A549 (cell line): ENCODE measurements around the gene MYO10. TPM values are rescaled to one million over a fixed set of nuclear protein-coding genes. Genes with fewer than 3 reads are reported as not detected.

Source experiments
- ATAC-seq, 2 experiments: fragments of 200-7000 bp in 1 of 2; fragments of >200 bp in 1 of 2; cut with Nextera tagmentation in 1 of 2; cut with Tn5 transposase in 1 of 2; 3 replicates each; pipeline versions ENCODE4 v1.8.0 to v1.9.1; 2018 to 2020; ENCODE audit warnings: mild to moderate bottlenecking in 1 of 2, moderate library complexity in 1 of 2
- CTCF ChIA-PET: fragments of 300-600 bp; sonication (Branson Sonifier 250); formaldehyde crosslinking; extraction: SDS; loops from one replicate; lab custom pipeline; 2021; ENCODE audit warnings: antibody characterized with exemption, inconsistent platforms; lab: Yijun Ruan, JAX
- POLR2A ChIA-PET: fragments of 350-600 bp; formaldehyde crosslinking; extraction: SDS; loops from one replicate; lab custom pipeline; 2021; ENCODE audit warnings: antibody characterized with exemption, inconsistent platforms; lab: Yijun Ruan, JAX
- DNase-seq, 2 experiments: peaks; one replicate each; pipeline versions ENCODE4 v3.0.0 to v3.0.0-alpha.2; 2011 to 2016; ENCODE audit warnings: low read depth in 1 of 2, low spot score in 1 of 2
- FAIRE-seq: peaks from 2 replicates; lab custom pipeline; 2011; peaks lifted over from hg19 to GRCh38; lab: Jason Lieb, UNC
- H3K27ac ChIP-seq, 2 experiments: fragments of >200 bp; sonication (Bioruptor Twin); formaldehyde crosslinking; 3 replicates each; pipeline ENCODE4 v1.5.1; 2016 to 2017
- H3K4me1 ChIP-seq: fragments of >200 bp; sonication (Bioruptor Twin); formaldehyde crosslinking; 3 replicates; pipeline ENCODE4 v1.6.1; 2016
- H3K4me2 ChIP-seq: fragments of >200 bp; sonication (Bioruptor Twin); formaldehyde crosslinking; 3 replicates; pipeline ENCODE4 v1.6.1; 2016
- H3K4me3 ChIP-seq: fragments of >200 bp; sonication (Bioruptor Twin); formaldehyde crosslinking; 3 replicates; pipeline ENCODE4 v1.5.1; 2016
- H3K9me3 ChIP-seq: fragments of >200 bp; sonication (Bioruptor Twin); formaldehyde crosslinking; 3 replicates; pipeline ENCODE4 v1.6.1; 2016
- BHLHE40 ChIP-seq: IDR thresholded peaks from 2 replicates; pipeline ENCODE4 v1.6.1; 2012; ENCODE audit warnings: low read depth, low read length, inconsistent platforms
- CHD2 ChIP-seq: fragments of 150-350 bp; IDR thresholded peaks from 2 replicates; pipeline ENCODE4 v1.6.1; 2014; ENCODE audit warnings: low read length; ENCODE audit not compliant: partially characterized antibody
- CTCF ChIP-seq: fragments of >200 bp; sonication (Bioruptor Twin); formaldehyde crosslinking; IDR thresholded peaks from 3 replicates; pipeline ENCODE4 v1.5.1; 2016
- EHMT2 ChIP-seq: fragments of 200-600 bp; sonication (generic); IDR thresholded peaks from 2 replicates; pipeline ENCODE4 v1.6.1; 2016; ENCODE audit warnings: antibody characterized with exemption, low read depth, mild to moderate bottlenecking, moderate library complexity
- ELK1 ChIP-seq: fragments of 150-350 bp; IDR thresholded peaks from 2 replicates; pipeline ENCODE4 v1.6.1; 2014; ENCODE audit warnings: low read depth, mild to moderate bottlenecking, low read length
- FOSB ChIP-seq: fragments of 250-450 bp; sonication (Bioruptor Pico); IDR thresholded peaks from 2 replicates; pipeline ENCODE4 v1.5.0; 2020; ENCODE audit warnings: mild to moderate bottlenecking, moderate library complexity
- FOXS1 ChIP-seq: fragments of 250-450 bp; sonication (Bioruptor Pico); IDR thresholded peaks from 2 replicates; pipeline ENCODE4 v1.5.0; 2020; ENCODE audit warnings: mild to moderate bottlenecking, moderate library complexity
- GATA3 ChIP-seq: IDR thresholded peaks from 2 replicates; pipeline ENCODE4 v1.6.1; 2012; ENCODE audit warnings: borderline replicate concordance
- HOXB5 ChIP-seq: fragments of 250-450 bp; sonication (Bioruptor Pico); IDR thresholded peaks from 2 replicates; pipeline ENCODE4 v1.5.0; 2020; ENCODE audit warnings: mild to moderate bottlenecking, moderate library complexity
- NFE2L2 ChIP-seq: fragments of 150-350 bp; conservative IDR thresholded peaks from 2 replicates; pipeline ENCODE4 v1.6.1; 2014; ENCODE audit warnings: low read length
- NPAS2 ChIP-seq: fragments of 250-450 bp; sonication (Bioruptor Pico); IDR thresholded peaks from 2 replicates; pipeline ENCODE4 v1.8.0; 2022; ENCODE audit warnings: mild to moderate bottlenecking, moderate library complexity, borderline replicate concordance
- PHF8 ChIP-seq: fragments of 200-600 bp; sonication (generic); IDR thresholded peaks from 2 replicates; pipeline ENCODE4 v1.6.1; 2016; ENCODE audit warnings: low read depth, mild to moderate bottlenecking, antibody characterized with exemption, moderate library complexity, borderline replicate concordance
- POLR2AphosphoS2 ChIP-seq: conservative IDR thresholded peaks from 2 replicates; pipeline ENCODE4 v1.6.1; 2012; ENCODE audit warnings: low read length, improper control_type of control experiment, inconsistent platforms
- RFX5 ChIP-seq: fragments of 450-650 bp; IDR thresholded peaks from 2 replicates; pipeline ENCODE4 v1.7.1; 2014; ENCODE audit warnings: antibody characterized with exemption, mild to moderate bottlenecking, moderate library complexity
- RNF2 ChIP-seq: fragments of 200-600 bp; sonication (generic); IDR thresholded peaks from 2 replicates; pipeline ENCODE4 v1.6.1; 2016; ENCODE audit warnings: low read depth, mild to moderate bottlenecking, antibody characterized with exemption, moderate library complexity, borderline replicate concordance
- ZC3H11A ChIP-seq: fragments of 450-650 bp; IDR thresholded peaks from 2 replicates; pipeline ENCODE4 v1.6.1; 2014; ENCODE audit warnings: antibody characterized with exemption, mild to moderate bottlenecking
- WGBS: methylation state at CpG from one replicate; pipeline ENCODE4 v1.1.6; 2017; ENCODE audit errors: missing lambda C conversion rate; 5-methylcytosine and 5-hydroxymethylcytosine counted together
- polyA plus RNA-seq, 4 experiments: library from polyadenylated mRNA; depleted of rRNA in 3 of 4; stranded (reverse); fragments of >200 nt; fragmentation: RNase III in 1 of 4; extraction: RNeasy Plus Mini Kit Qiagen cat#74134 plus additional on column Dnase treatment in 1 of 4; gene quantifications; 2 replicates in 3 of 4; 3 replicates in 1 of 4; pipeline ENCODE4 v1.2.3, GENCODE V29; 2011 to 2017
- TF ChIP-seq, protein P1 (sequence below): IDR thresholded peaks from 2 replicates; pipeline ENCODE4 v1.6.1; 2012
- TF ChIP-seq, protein P2 (sequence below): fragments of 250-450 bp; sonication (Bioruptor Pico); IDR thresholded peaks from 2 replicates; pipeline ENCODE4 v1.5.0; 2021; ENCODE audit warnings: mild to moderate bottlenecking, moderate library complexity, borderline replicate concordance
- TF ChIP-seq, protein P3 (sequence below): fragments of 450-650 bp; IDR thresholded peaks from 2 replicates; pipeline ENCODE4 v1.6.1; 2014; ENCODE audit warnings: antibody characterized with exemption

The MYO10 gene
- polyA plus RNA-seq, 2 of the 4 experiments (the other 2 are of a cell fraction): 68.0 to 68.5 TPM

DNA sequence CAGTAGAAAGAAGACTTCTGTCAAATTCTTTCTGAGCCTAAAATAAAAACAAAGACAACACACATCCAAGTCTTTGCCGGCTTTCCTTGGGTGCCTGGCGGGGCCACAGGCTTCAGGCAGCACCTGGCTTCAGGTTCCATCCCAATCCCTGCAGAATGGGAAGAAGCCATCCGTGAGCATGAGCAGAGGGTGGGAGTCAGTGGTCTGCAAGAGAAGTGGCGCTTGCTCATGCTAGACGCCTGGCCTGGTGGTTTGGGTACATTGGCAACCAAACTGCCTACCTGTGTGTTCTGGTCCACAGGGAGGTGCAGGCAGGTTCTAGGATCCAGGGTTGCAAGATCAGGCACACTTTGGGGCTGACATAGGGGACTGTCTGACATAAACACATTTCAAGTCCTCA is 271.7 kb downstream of the MYO10 start:
- Histone ChIP-seq H3K4me2 (no peak overlapping the region), H3K4me1 (no peaks in the 10 kb centered on the region), H3K27ac (no peak overlapping the region), H3K9me3 (no peaks in the 10 kb centered on the region), H3K4me3 (no peak overlapping the region)
- FAIRE-seq (no peak), DNase-seq (no peak), ATAC-seq (no peak)
- ChIA-PET CTCF (interaction anchor here (1.4 kb wide), 1 partner anchor 112 kb away, joined by 3 read pairs; no protein-coding TSS in a partner anchor), POLR2A (no interaction called here)
- TF ChIP-seq CHD2 (no peak), ZC3H11A (no peak)
- TF ChIP-seq, protein P1, sequence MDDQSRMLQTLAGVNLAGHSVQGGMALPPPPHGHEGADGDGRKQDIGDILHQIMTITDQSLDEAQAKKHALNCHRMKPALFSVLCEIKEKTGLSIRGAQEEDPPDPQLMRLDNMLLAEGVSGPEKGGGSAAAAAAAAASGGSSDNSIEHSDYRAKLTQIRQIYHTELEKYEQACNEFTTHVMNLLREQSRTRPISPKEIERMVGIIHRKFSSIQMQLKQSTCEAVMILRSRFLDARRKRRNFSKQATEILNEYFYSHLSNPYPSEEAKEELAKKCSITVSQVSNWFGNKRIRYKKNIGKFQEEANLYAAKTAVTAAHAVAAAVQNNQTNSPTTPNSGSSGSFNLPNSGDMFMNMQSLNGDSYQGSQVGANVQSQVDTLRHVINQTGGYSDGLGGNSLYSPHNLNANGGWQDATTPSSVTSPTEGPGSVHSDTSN: no peak
- 97% methylated on average over 5 of the region's 5 CpGs for WGBS

DNA sequence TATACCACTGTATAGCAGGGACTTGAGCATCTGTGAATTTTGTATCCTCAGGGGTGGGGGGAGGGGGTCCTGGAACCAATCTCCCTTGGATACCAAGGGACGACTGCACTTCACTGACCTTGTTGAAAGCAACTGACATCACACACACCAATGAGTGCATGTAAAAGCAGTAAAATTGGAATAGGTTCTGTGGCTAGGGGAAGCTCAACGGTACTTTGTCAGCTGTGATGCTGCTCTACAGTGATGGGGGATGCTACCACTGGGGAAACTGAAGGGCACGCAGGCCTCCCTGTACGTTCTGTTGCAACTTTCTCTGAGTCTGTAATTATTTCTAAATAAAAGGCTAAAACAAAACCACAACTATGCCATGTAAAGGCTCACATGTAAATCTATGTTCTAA is 272.2 kb downstream of the MYO10 start:
- ATAC-seq (no peak), DNase-seq (no peak), FAIRE-seq (no peak)
- POLR2A ChIA-PET: no interaction called here
- H3K4me2 ChIP-seq: no peak overlapping the region
- no peaks in the 10 kb centered on the region; the same call in 2 of the 3 replicates for H3K9me3 ChIP-seq
- no peak overlapping the region for H3K4me3 ChIP-seq
- CTCF ChIA-PET: no interaction called here
- 90% methylated on average over 4 of the region's 4 CpGs for WGBS
- no peak overlapping the region for H3K27ac ChIP-seq
- TF ChIP-seq BHLHE40 (no peak), CTCF (no peak), HOXB5 (CRISPR knock-in tag) (no peak), RNF2 (no peak), FOXS1 (no peak), NFE2L2 (no peak), POLR2AphosphoS2 (no peak), EHMT2 (no peak)
- H3K4me1 ChIP-seq: no peaks in the 10 kb centered on the region

- ChIA-PET POLR2A (interaction anchor here (0.6 kb wide), 1 partner anchor 519 kb away, joined by 4 read pairs; no protein-coding TSS in a partner anchor), CTCF (no interaction called here)
- DNase-seq (no peak), ATAC-seq (no peak), FAIRE-seq (no peak)
- no peak overlapping the region for H3K27ac ChIP-seq
- TF ChIP-seq PHF8 (no peak), ELK1 (no peak), NPAS2 (no peak), RFX5 (no peak), CHD2 (no peak), GATA3 (no peak), FOSB (CRISPR knock-in tag) (no peak)
- TF ChIP-seq, protein P2, sequence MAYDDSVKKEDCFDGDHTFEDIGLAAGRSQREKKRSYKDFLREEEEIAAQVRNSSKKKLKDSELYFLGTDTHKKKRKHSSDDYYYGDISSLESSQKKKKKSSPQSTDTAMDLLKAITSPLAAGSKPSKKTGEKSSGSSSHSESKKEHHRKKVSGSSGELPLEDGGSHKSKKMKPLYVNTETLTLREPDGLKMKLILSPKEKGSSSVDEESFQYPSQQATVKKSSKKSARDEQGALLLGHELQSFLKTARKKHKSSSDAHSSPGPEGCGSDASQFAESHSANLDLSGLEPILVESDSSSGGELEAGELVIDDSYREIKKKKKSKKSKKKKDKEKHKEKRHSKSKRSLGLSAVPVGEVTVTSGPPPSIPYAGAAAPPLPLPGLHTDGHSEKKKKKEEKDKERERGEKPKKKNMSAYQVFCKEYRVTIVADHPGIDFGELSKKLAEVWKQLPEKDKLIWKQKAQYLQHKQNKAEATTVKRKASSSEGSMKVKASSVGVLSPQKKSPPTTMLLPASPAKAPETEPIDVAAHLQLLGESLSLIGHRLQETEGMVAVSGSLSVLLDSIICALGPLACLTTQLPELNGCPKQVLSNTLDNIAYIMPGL (CRISPR knock-in tag): no peak
- TF ChIP-seq, protein P3, sequence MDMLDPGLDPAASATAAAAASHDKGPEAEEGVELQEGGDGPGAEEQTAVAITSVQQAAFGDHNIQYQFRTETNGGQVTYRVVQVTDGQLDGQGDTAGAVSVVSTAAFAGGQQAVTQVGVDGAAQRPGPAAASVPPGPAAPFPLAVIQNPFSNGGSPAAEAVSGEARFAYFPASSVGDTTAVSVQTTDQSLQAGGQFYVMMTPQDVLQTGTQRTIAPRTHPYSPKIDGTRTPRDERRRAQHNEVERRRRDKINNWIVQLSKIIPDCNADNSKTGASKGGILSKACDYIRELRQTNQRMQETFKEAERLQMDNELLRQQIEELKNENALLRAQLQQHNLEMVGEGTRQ: no peak
- H3K4me1 ChIP-seq: no peaks in the 10 kb centered on the region
- no peak overlapping the region for H3K4me3 ChIP-seq
- WGBS: 90% methylated on average over 2 of the region's 2 CpGs
- H3K4me2 ChIP-seq: no peak overlapping the region
- no peaks in the 10 kb centered on the region; the same call in 2 of the 3 replicates for H3K9me3 ChIP-seq
These were observed 274.4 kb downstream of the MYO10 start for GRCh38 chr5:16661713-16662112.
